HG03045 (cell line): ENCODE measurements around the gene MFNG.

Source experiments
- ATAC-seq: cut with Tn5 transposase; IDR thresholded peaks from one replicate; pipeline ENCODE4 v1.9.1; 2021; ENCODE audit warnings: mild to moderate bottlenecking, moderate library complexity; ENCODE audit not compliant: unreplicated experiment

MFNG gene

GRCh38 chr22:37514526-37515051 is 28.4 kb upstream of the MFNG start:
- no peak for ATAC-seq

- no peak for ATAC-seq
These were observed 25.4 kb upstream of the MFNG start for GRCh38 chr22:37511395-37512104.

GRCh38 chr22:37510091-37510490 is 23.9 kb upstream of the MFNG start:
- no peak for ATAC-seq

- ATAC-seq = no peak
These were observed 23.1 kb upstream of the MFNG start for GRCh38 chr22:37509059-37509860.

GRCh38 chr22:37508431-37508992 is 22.3 kb upstream of the MFNG start:
- ATAC-seq = no peak

- no peak for ATAC-seq
These were observed 21.5 kb upstream of the MFNG start for GRCh38 chr22:37507731-37508130.

GRCh38 chr22:37505989-37506388 is 19.8 kb upstream of the MFNG start:
- no peak for ATAC-seq

- ATAC-seq = no peak
These were observed 19.4 kb upstream of the MFNG start for GRCh38 chr22:37505565-37505964.

- no peak for ATAC-seq
These were observed 18.8 kb upstream of the MFNG start for GRCh38 chr22:37504964-37505363.

- no peak for ATAC-seq
These were observed 17.7 kb upstream of the MFNG start for GRCh38 chr22:37503850-37504249.

GRCh38 chr22:37503183-37503683 is 17.0 kb upstream of the MFNG start:
- no peak for ATAC-seq

GRCh38 chr22:37502342-37503182 is 16.4 kb upstream of the MFNG start:
- no peak for ATAC-seq

GRCh38 chr22:37501610-37502341 is 15.6 kb upstream of the MFNG start:
- no peak for ATAC-seq

- no peak for ATAC-seq
These were observed 14.8 kb upstream of the MFNG start for GRCh38 chr22:37500745-37501609.

GRCh38 chr22:37499789-37500540 is 13.8 kb upstream of the MFNG start:
- no peak for ATAC-seq

- no peak for ATAC-seq
These were observed 13.0 kb upstream of the MFNG start for GRCh38 chr22:37499027-37499707.

GRCh38 chr22:37498289-37498909 is 12.2 kb upstream of the MFNG start:
- no peak for ATAC-seq
